GM21423 (cell line): ENCODE results near the gene LLGL2.
"Not testable (repeated sequence)": the region's sequence is repeated elsewhere in the genome, so short reads cannot be mapped to it uniquely, and the experiment has no call there.

Experiments used
- ATAC-seq: cut with Tn5 transposase; IDR thresholded peaks from one replicate; pipeline ENCODE4 v1.9.1; 2021; ENCODE audit warnings: mild to moderate bottlenecking, moderate library complexity; ENCODE audit not compliant: unreplicated experiment

Gene LLGL2

GRCh38 chr17:75524970-75525805 lies at the start of gene LLGL2:
Gene LLGL2 (plus strand): TSS chr17:75525697. CDS start chr17:75543427, 17,730 bp downstream.
- peak; percentile 79 for ATAC-seq

- no peak for ATAC-seq
These were observed 49.6 kb upstream of the LLGL2 start for GRCh38 chr17:75475851-75476250.

GRCh38 chr17:75476271-75476671 lies 49.2 kb upstream of the LLGL2 start:
- ATAC-seq, result no peak

- no peak for ATAC-seq
These were observed 48.6 kb upstream of the LLGL2 start for GRCh38 chr17:75476752-75477489.

- ATAC-seq, result not testable (repeated sequence)
These were observed 48.0 kb upstream of the LLGL2 start for GRCh38 chr17:75477490-75477862.

- ATAC-seq, result no peak
These were observed 47.0 kb upstream of the LLGL2 start for GRCh38 chr17:75478508-75478907.

- no peak for ATAC-seq
These were observed 45.2 kb upstream of the LLGL2 start for GRCh38 chr17:75480281-75480680.

GRCh38 chr17:75481194-75482068 lies 44.1 kb upstream of the LLGL2 start:
- ATAC-seq, result no peak

GRCh38 chr17:75482098-75482942 lies 43.2 kb upstream of the LLGL2 start:
- ATAC-seq, result no peak

- ATAC-seq, result no peak
These were observed 39.8 kb upstream of the LLGL2 start for GRCh38 chr17:75485688-75486087.

GRCh38 chr17:75486151-75486550 lies 39.3 kb upstream of the LLGL2 start:
- ATAC-seq, result no peak

GRCh38 chr17:75486951-75487350 lies 38.5 kb upstream of the LLGL2 start:
- no peak for ATAC-seq

GRCh38 chr17:75487351-75488070 lies 38.0 kb upstream of the LLGL2 start:
- ATAC-seq, result no peak

GRCh38 chr17:75488693-75489510 lies 36.6 kb upstream of the LLGL2 start:
- ATAC-seq, result no peak

GRCh38 chr17:75489511-75489955 lies 36.0 kb upstream of the LLGL2 start:
- ATAC-seq, result no peak

- ATAC-seq, result no peak
These were observed 35.2 kb upstream of the LLGL2 start for GRCh38 chr17:75490173-75490743.

GRCh38 chr17:75490953-75491649 lies 34.4 kb upstream of the LLGL2 start:
- no peak for ATAC-seq

- ATAC-seq, result no peak
These were observed 33.8 kb upstream of the LLGL2 start for GRCh38 chr17:75491680-75492079.
